Effector memory CD4-positive, alpha-beta T cell (primary cell): ENCODE measurements around the gene TLCD3B.
"Not testable (repeated sequence)": the region's sequence is repeated elsewhere in the genome, so short reads cannot be mapped to it uniquely, and the experiment has no call there.

Source experiments
- DNase-seq, 3 donors: peaks; one replicate each; pipeline ENCODE4 v3.0.0-alpha.2; 2020
- H3K27ac ChIP-seq: 2 replicates; pipeline ENCODE4 v1.7.0; 2013; ENCODE audit warnings: mild to moderate bottlenecking, low read length, moderate library complexity; ENCODE audit not compliant: insufficient read depth, poor library complexity, severe bottlenecking
- H3K27me3 ChIP-seq: replicated peaks from 2 replicates; pipeline ENCODE4 v1.7.0; 2013; ENCODE audit warnings: mild to moderate bottlenecking, low read length; ENCODE audit not compliant: insufficient read depth, control insufficient read depth, poor library complexity, severe bottlenecking
- H3K36me3 ChIP-seq: 2 replicates; pipeline ENCODE4 v1.7.0; 2013; ENCODE audit warnings: mild to moderate bottlenecking, low read length, moderate library complexity; ENCODE audit not compliant: control insufficient read depth, insufficient read depth
- H3K4me1 ChIP-seq: 2 replicates; pipeline ENCODE4 v1.7.0; 2013; ENCODE audit warnings: low read length, mild to moderate bottlenecking; ENCODE audit not compliant: control insufficient read depth, insufficient read depth, poor library complexity, severe bottlenecking
- H3K4me3 ChIP-seq: 2 replicates; pipeline ENCODE4 v1.7.0; 2013; ENCODE audit warnings: low read length, low read depth, mild to moderate bottlenecking; ENCODE audit not compliant: insufficient read depth, poor library complexity, severe bottlenecking
- H3K9me3 ChIP-seq: 2 replicates; pipeline ENCODE4 v1.7.0; 2013; ENCODE audit warnings: mild to moderate bottlenecking, low read length, moderate library complexity; ENCODE audit not compliant: control insufficient read depth

TLCD3B gene

GRCh38 chr16:30016555-30017276, 14.4 kb downstream of the TLCD3B start:
- no peak overlapping the region for H3K4me3 ChIP-seq

GRCh38 chr16:30015450-30015849, 15.6 kb downstream of the TLCD3B start:
- H3K27ac ChIP-seq, H3K9me3 ChIP-seq, H3K27me3 ChIP-seq, H3K36me3 ChIP-seq, DNase-seq, H3K4me3 ChIP-seq: not testable (repeated sequence)
- peaks cover 10% of the 10 kb centered on the region for H3K4me1 ChIP-seq

More at GRCh38 chr16:30016555-30017276, 14.4 kb downstream of the TLCD3B start:
- Histone ChIP-seq H3K9me3 (no peaks in the 10 kb centered on the region), H3K36me3 (no peaks in the 10 kb centered on the region), H3K27ac (no peak overlapping the region), H3K27me3 (no peaks in the 10 kb centered on the region), H3K4me1 (peaks cover 12% of the 10 kb centered on the region)
- no peak for DNase-seq

- DNase-seq = not testable (repeated sequence)
- H3K27me3 ChIP-seq = peaks cover 15% of the 10 kb centered on the region
Measured at GRCh38 chr16:30012598-30012997, 18.5 kb downstream of the TLCD3B start.

GRCh38 chr16:30011714-30012504, 19.2 kb downstream of the TLCD3B start:
- H3K27me3 ChIP-seq = peaks cover 15% of the 10 kb centered on the region
- H3K27ac ChIP-seq = no peak overlapping the region
- DNase-seq = no peak
- no peaks in the 10 kb centered on the region for H3K9me3 ChIP-seq
- H3K4me1 ChIP-seq = peaks cover 13% of the 10 kb centered on the region
- peak overlapping the region; percentile 51 for H3K4me3 ChIP-seq
- H3K36me3 ChIP-seq = no peaks in the 10 kb centered on the region

More at GRCh38 chr16:30012598-30012997, 18.5 kb downstream of the TLCD3B start:
- peaks cover 13% of the 10 kb centered on the region for H3K4me1 ChIP-seq
- H3K4me3 ChIP-seq, H3K36me3 ChIP-seq, H3K9me3 ChIP-seq, H3K27ac ChIP-seq: not testable (repeated sequence)

GRCh38 chr16:30010844-30011713, 20.0 kb downstream of the TLCD3B start, which contains the start of gene DOC2A:
Gene DOC2A, minus strand, starts transcription at chr16:30011027. Its CDS starts 805 bp downstream, at chr16:30010222.
- DNase-seq = no peak
- Histone ChIP-seq H3K4me3 (peak within 1 kb of the TSS; percentile 51), H3K27me3 (peaks cover 15% of the 10 kb centered on the region), H3K4me1 (peaks cover 13% of the 10 kb centered on the region), H3K36me3 (no peaks in the 10 kb centered on the region), H3K27ac (no peak within 1 kb of the TSS), H3K9me3 (no peaks in the 10 kb centered on the region)

GRCh38 chr16:30009990-30010843, 20.9 kb downstream of the TLCD3B start:
- peaks cover 15% of the 10 kb centered on the region for H3K27me3 ChIP-seq
- no peaks in the 10 kb centered on the region for H3K36me3 ChIP-seq
- H3K4me3 ChIP-seq = peak overlapping the region; percentile 51
- H3K4me1 ChIP-seq = peaks cover 13% of the 10 kb centered on the region
- no peak for DNase-seq
- no peaks in the 10 kb centered on the region for H3K9me3 ChIP-seq
- H3K27ac ChIP-seq = no peak overlapping the region

- no peaks in the 10 kb centered on the region for H3K36me3 ChIP-seq
- no peak overlapping the region for H3K27ac ChIP-seq
- peaks cover 13% of the 10 kb centered on the region for H3K4me1 ChIP-seq
- no peak overlapping the region for H3K4me3 ChIP-seq
- DNase-seq = no peak
- H3K9me3 ChIP-seq = no peaks in the 10 kb centered on the region
- H3K27me3 ChIP-seq = peaks cover 15% of the 10 kb centered on the region
Measured at GRCh38 chr16:30009085-30009862, 21.8 kb downstream of the TLCD3B start.

- peaks cover 15% of the 10 kb centered on the region for H3K27me3 ChIP-seq
- no peak for DNase-seq
- no peak overlapping the region for H3K4me3 ChIP-seq
- no peaks in the 10 kb centered on the region for H3K36me3 ChIP-seq
- no peak overlapping the region for H3K27ac ChIP-seq
- H3K4me1 ChIP-seq = peaks cover 13% of the 10 kb centered on the region
- H3K9me3 ChIP-seq = no peaks in the 10 kb centered on the region
Measured at GRCh38 chr16:30007378-30007895, 23.6 kb downstream of the TLCD3B start.
